Effector memory CD8-positive, alpha-beta T cell (primary cell): ENCODE results near the gene TAC3.
A peak's percentile ranks its signal among the peaks of the same experiment; 100 is the strongest.

Source experiments
- ATAC-seq: fragments of 150-1000 bp; cut with Tn5 transposase; replicated peaks from 2 replicates; pipeline ENCODE4 v1.10.0; 2021; ENCODE audit warnings: mild to moderate bottlenecking, moderate library complexity
- DNase-seq, 3 experiments: peaks; one replicate each; pipeline ENCODE4 v3.0.0; 2021
- H3K27ac Mint-ChIP-seq, 2 donors: one replicate each; pipeline ENCODE4 v1.8.0; 2022; ENCODE audit warnings: mild to moderate bottlenecking in 2 of 2, mixed read lengths in 2 of 2, moderate library complexity in 2 of 2
- H3K27me3 Mint-ChIP-seq, 2 donors: one replicate each; pipeline ENCODE4 v1.8.0; 2022; ENCODE audit warnings: mixed read lengths in 2 of 2
- H3K36me3 Mint-ChIP-seq: one replicate; pipeline ENCODE4 v1.8.0; 2022; ENCODE audit warnings: mild to moderate bottlenecking, moderate library complexity, mixed read lengths; ENCODE audit not compliant: insufficient read depth
- H3K4me1 Mint-ChIP-seq, 2 donors: one replicate each; pipeline ENCODE4 v1.8.0; 2022; ENCODE audit warnings: low read depth in 2 of 2, mixed read lengths in 2 of 2
- H3K4me3 Mint-ChIP-seq, 2 donors: one replicate each; pipeline ENCODE4 v1.8.0; 2022; ENCODE audit warnings: mild to moderate bottlenecking in 2 of 2, mixed read lengths in 2 of 2, moderate library complexity in 2 of 2
- H3K9me3 Mint-ChIP-seq, 2 donors: one replicate each; pipeline ENCODE4 v1.8.0; 2022; ENCODE audit warnings: mixed read lengths in 2 of 2

Gene TAC3

GRCh38 chr12:57046947-57047890 is 30.9 kb upstream of the TAC3 start:
- DNase-seq (peak; percentile 25 to 40 (median 38)), ATAC-seq (peak; percentile 91)
- H3K4me3 Mint-ChIP-seq = peak overlapping the region; percentile 63 to 74
- H3K27me3 Mint-ChIP-seq = peaks cover 0 to 18% of the 10 kb centered on the region in 2 donors
- peaks cover 29 to 31% of the 10 kb centered on the region in 2 donors for H3K4me1 Mint-ChIP-seq
- no peaks in the 10 kb centered on the region for H3K36me3 Mint-ChIP-seq
- H3K9me3 Mint-ChIP-seq = no peaks in the 10 kb centered on the region
- H3K27ac Mint-ChIP-seq = peak overlapping the region; percentile 76 to 80

GRCh38 chr12:57046086-57046791 is 29.9 kb upstream of the TAC3 start:
- Mint-ChIP-seq H3K27me3 (peaks cover 0 to 25% of the 10 kb centered on the region in 2 donors), H3K4me3 (peak overlapping the region; percentile 63 to 74), H3K36me3 (no peaks in the 10 kb centered on the region), H3K27ac (peak overlapping the region; percentile 76 to 80), H3K4me1 (peaks cover 28 to 31% of the 10 kb centered on the region in 2 donors), H3K9me3 (no peaks in the 10 kb centered on the region)
- ATAC-seq (no peak), DNase-seq (no peak)

- Mint-ChIP-seq H3K9me3 (no peaks in the 10 kb centered on the region), H3K4me1 (peaks cover 24 to 27% of the 10 kb centered on the region in 2 donors), H3K27me3 (peaks cover 0 to 36% of the 10 kb centered on the region in 2 donors), H3K36me3 (peaks cover 5% of the 10 kb centered on the region), H3K4me3 (no peak overlapping the region), H3K27ac (no peak overlapping the region)
- DNase-seq = no peak
- ATAC-seq = no peak
Observed at GRCh38 chr12:57044889-57045288, 28.6 kb upstream of the TAC3 start.

GRCh38 chr12:57044468-57044867 is 28.1 kb upstream of the TAC3 start:
- Mint-ChIP-seq H3K4me1 (peaks cover 24 to 27% of the 10 kb centered on the region in 2 donors), H3K9me3 (no peaks in the 10 kb centered on the region), H3K36me3 (peaks cover 5% of the 10 kb centered on the region), H3K27ac (no peak overlapping the region), H3K4me3 (no peak overlapping the region), H3K27me3 (peaks cover 0 to 39% of the 10 kb centered on the region in 2 donors)
- ATAC-seq = no peak
- no peak for DNase-seq

- ATAC-seq (no peak), DNase-seq (no peak)
- H3K36me3 Mint-ChIP-seq = peaks cover 5% of the 10 kb centered on the region
- H3K27ac Mint-ChIP-seq = no peak overlapping the region
- peaks cover 18 to 20% of the 10 kb centered on the region in 2 donors for H3K4me1 Mint-ChIP-seq
- no peaks in the 10 kb centered on the region for H3K9me3 Mint-ChIP-seq
- no peak overlapping the region for H3K4me3 Mint-ChIP-seq
- peaks cover 0 to 57% of the 10 kb centered on the region in 2 donors for H3K27me3 Mint-ChIP-seq
Observed at GRCh38 chr12:57042695-57043094, 26.4 kb upstream of the TAC3 start.

- Mint-ChIP-seq H3K4me3 (no peak overlapping the region), H3K9me3 (no peaks in the 10 kb centered on the region), H3K4me1 (peaks cover 0 to under 1% of the 10 kb centered on the region in 2 donors), H3K27ac (no peak overlapping the region), H3K27me3 (peaks cover 0 to 57% of the 10 kb centered on the region in 2 donors), H3K36me3 (peaks cover 5% of the 10 kb centered on the region)
- DNase-seq = no peak
- no peak for ATAC-seq
Observed at GRCh38 chr12:57040750-57041149, 24.4 kb upstream of the TAC3 start.

GRCh38 chr12:57040211-57040610 is 23.9 kb upstream of the TAC3 start:
- Mint-ChIP-seq H3K4me1 (no peaks in the 10 kb centered on the region), H3K4me3 (no peak overlapping the region), H3K9me3 (no peaks in the 10 kb centered on the region), H3K27ac (no peak overlapping the region), H3K36me3 (peaks cover 5% of the 10 kb centered on the region), H3K27me3 (peaks cover 0 to 57% of the 10 kb centered on the region in 2 donors)
- no peak for DNase-seq
- ATAC-seq = no peak

GRCh38 chr12:57039016-57039798 is 22.9 kb upstream of the TAC3 start:
- H3K27ac Mint-ChIP-seq = no peak overlapping the region
- peaks cover 5% of the 10 kb centered on the region for H3K36me3 Mint-ChIP-seq
- H3K9me3 Mint-ChIP-seq = no peaks in the 10 kb centered on the region
- H3K4me3 Mint-ChIP-seq = no peak overlapping the region
- peaks cover 0 to 57% of the 10 kb centered on the region in 2 donors for H3K27me3 Mint-ChIP-seq
- ATAC-seq (no peak), DNase-seq (no peak)
- no peaks in the 10 kb centered on the region for H3K4me1 Mint-ChIP-seq

GRCh38 chr12:57037264-57037663 is 20.9 kb upstream of the TAC3 start:
- ATAC-seq (no peak), DNase-seq (no peak)
- Mint-ChIP-seq H3K27ac (no peak overlapping the region), H3K9me3 (no peaks in the 10 kb centered on the region), H3K27me3 (peaks cover 0 to 40% of the 10 kb centered on the region in 2 donors), H3K4me3 (no peak overlapping the region), H3K36me3 (peaks cover 5% of the 10 kb centered on the region), H3K4me1 (no peaks in the 10 kb centered on the region)

- H3K4me1 Mint-ChIP-seq = peaks cover 10 to 13% of the 10 kb centered on the region in 2 donors
- H3K9me3 Mint-ChIP-seq = no peaks in the 10 kb centered on the region
- no peak for DNase-seq
- no peak overlapping the region for H3K4me3 Mint-ChIP-seq
- no peaks in the 10 kb centered on the region for H3K36me3 Mint-ChIP-seq
- H3K27ac Mint-ChIP-seq = no peak overlapping the region
- ATAC-seq = no peak
- peaks cover 0 to 8% of the 10 kb centered on the region in 2 donors for H3K27me3 Mint-ChIP-seq
Observed at GRCh38 chr12:57033431-57033830, 17.1 kb upstream of the TAC3 start.

GRCh38 chr12:57031789-57032188 is 15.5 kb upstream of the TAC3 start:
- H3K36me3 Mint-ChIP-seq = no peaks in the 10 kb centered on the region
- no peak for ATAC-seq
- peaks cover 18 to 21% of the 10 kb centered on the region in 2 donors for H3K4me1 Mint-ChIP-seq
- no peaks in the 10 kb centered on the region for H3K27me3 Mint-ChIP-seq
- H3K9me3 Mint-ChIP-seq = no peaks in the 10 kb centered on the region
- DNase-seq = no peak
- H3K27ac Mint-ChIP-seq = peak overlapping the region in 1 of 2 donors; percentile 49
- no peak overlapping the region for H3K4me3 Mint-ChIP-seq

GRCh38 chr12:57031138-57031725 is 14.9 kb upstream of the TAC3 start:
- peak; percentile 42 for ATAC-seq
- Mint-ChIP-seq H3K4me3 (peak overlapping the region in 1 of 2 donors; percentile 17), H3K27ac (peak overlapping the region; percentile 61 to 76), H3K36me3 (no peaks in the 10 kb centered on the region), H3K27me3 (no peaks in the 10 kb centered on the region), H3K4me1 (peaks cover 18 to 23% of the 10 kb centered on the region in 2 donors), H3K9me3 (no peaks in the 10 kb centered on the region)
- no peak for DNase-seq

GRCh38 chr12:57029457-57029856 is 13.1 kb upstream of the TAC3 start:
- ATAC-seq (no peak), DNase-seq (no peak)
- Mint-ChIP-seq H3K36me3 (no peaks in the 10 kb centered on the region), H3K4me3 (no peak overlapping the region), H3K4me1 (peaks cover 18 to 27% of the 10 kb centered on the region in 2 donors), H3K27me3 (no peaks in the 10 kb centered on the region), H3K27ac (no peak overlapping the region), H3K9me3 (no peaks in the 10 kb centered on the region)
